ENCODE results near the gene SEPTIN1.
"Not testable (repeated sequence)": the region's sequence is repeated elsewhere in the genome, so short reads cannot be mapped to it uniquely, and the experiment has no call there.

The SEPTIN1 gene

DNA sequence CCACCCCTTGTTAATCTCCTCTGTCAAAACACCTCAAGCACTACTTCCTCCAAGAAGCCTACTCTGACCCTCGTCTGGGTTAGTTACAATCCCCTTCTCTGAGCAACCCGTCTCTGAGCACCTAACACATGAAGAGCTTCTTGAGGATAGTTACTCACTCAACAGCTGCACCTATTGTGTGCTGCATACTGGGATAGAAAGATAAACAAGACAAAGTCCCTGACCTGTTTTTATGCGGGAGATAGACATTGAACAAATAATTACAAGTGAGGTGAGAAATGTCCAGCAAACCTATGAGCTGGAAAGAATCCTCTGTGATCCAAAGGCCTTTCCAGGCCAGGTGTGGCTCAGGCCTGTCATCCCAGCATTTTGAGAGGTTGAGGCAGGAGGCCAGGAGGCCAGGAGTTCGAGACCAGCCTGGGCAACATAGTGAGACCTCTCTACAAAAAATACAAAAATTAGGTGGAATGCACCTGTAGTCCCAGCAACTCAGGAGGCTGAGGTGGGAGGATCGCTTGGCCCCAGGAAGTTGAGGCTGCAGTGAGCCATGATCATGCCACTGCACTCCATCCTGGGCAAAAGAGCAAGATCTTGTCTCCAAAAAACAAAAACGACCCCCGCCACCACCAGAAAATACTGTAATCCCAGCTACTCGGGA lies 19.5 kb upstream of the SEPTIN1 start:
- DNase-seq = no peak

- no peak for DNase-seq
Observed at GRCh38 chr16:30399435-30400186, 17.2 kb upstream of the SEPTIN1 start.

DNA sequence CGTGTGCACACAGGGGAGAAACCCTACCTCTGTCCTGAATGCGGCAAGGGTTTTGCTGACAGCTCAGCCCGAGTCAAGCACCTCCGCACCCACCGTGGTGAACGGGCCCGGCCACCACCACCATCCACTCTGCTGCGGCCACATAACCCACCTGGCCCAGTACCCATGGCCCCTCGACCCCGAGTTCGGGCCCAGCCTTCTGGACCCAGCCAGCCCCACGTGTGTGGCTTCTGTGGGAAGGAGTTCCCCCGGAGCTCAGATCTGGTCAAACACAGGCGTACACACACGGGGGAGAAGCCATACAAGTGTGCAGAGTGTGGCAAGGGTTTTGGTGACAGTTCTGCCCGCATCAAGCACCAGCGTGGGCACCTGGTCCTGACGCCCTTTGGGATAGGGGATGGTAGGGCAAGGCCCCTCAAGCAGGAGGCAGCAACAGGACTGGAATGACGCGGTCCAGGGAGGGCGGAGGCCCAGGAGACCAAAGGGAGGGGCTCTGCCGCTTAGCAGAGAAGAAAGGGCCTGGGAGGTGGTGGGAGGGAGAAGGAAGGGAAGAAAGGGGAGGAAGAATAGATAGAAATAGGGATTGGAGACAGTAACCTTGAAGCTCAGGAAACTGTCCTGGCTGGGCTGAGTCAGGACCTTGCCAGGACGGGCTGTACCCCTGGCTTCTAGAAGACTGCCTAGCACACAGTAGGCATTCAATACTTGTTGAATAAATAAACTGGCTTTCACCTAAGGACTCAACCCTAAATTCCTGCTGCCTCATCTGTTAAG lies 16.5 kb upstream of the SEPTIN1 start:
- no peak for DNase-seq

DNA sequence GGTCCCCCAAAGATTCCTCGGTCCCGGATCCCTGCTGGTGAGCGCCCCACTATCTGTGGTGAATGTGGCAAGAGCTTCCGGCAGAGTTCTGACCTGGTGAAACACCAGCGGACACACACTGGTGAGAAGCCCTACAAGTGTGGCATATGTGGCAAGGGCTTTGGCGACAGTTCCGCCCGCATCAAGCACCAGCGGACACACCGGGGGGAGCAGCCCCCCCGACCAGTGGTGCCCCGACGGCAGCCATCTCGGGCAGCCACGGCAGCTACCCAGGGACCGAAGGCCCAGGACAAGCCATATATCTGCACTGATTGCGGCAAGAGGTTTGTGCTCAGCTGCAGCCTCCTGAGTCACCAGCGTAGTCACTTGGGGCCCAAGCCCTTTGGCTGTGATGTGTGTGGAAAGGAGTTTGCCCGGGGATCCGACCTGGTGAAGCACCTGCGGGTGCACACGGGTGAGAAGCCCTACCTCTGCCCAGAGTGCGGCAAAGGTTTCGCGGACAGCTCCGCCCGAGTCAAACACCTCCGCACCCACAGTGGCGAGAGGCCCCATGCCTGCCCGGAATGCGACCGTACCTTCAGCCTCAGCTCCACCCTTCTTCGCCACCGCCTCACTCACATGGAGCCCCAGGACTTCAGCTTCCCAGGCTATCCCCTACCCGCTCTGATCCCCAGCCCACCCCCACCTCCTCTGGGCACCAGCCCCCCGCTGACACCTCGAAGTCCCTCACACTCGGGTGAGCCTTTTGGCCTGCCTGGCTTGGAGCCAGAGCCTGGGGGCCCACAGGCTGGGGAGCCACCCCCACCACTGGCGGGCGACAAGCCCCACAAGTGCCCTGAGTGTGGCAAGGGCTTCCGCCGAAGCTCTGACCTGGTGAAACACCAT lies 15.7 kb upstream of the SEPTIN1 start:
- no peak for DNase-seq

GRCh38 chr16:30397056-30397455 lies 14.7 kb upstream of the SEPTIN1 start:
- DNase-seq = no peak

GRCh38 chr16:30396627-30397026 lies 14.3 kb upstream of the SEPTIN1 start:
- DNase-seq = not testable (repeated sequence)

GRCh38 chr16:30395992-30396585 lies 13.7 kb upstream of the SEPTIN1 start:
- DNase-seq = no peak

- peak; percentile 65 for DNase-seq
Observed at GRCh38 chr16:30395155-30395991, 13.0 kb upstream of the SEPTIN1 start, which contains the start of gene ZNF48. TSS of gene ZNF48 (plus strand) at chr16:30395420. CDS start at chr16:30395795, 375 bp downstream.

GRCh38 chr16:30394592-30395154 lies 12.3 kb upstream of the SEPTIN1 start:
- no peak for DNase-seq

- DNase-seq = no peak
Observed at GRCh38 chr16:30383521-30383920, 1.2 kb upstream of the SEPTIN1 start.

- DNase-seq = peak; percentile 54
Observed at GRCh38 chr16:30381291-30382041, 895 bp downstream of the SEPTIN1 start.

- DNase-seq = no peak
Observed at GRCh38 chr16:30380803-30381208, 1.6 kb downstream of the SEPTIN1 start.

GRCh38 chr16:30380072-30380802 lies 2.1 kb downstream of the SEPTIN1 start:
- no peak for DNase-seq

- DNase-seq = no peak
Observed at GRCh38 chr16:30379158-30379783, 3.1 kb downstream of the SEPTIN1 start.

DNA sequence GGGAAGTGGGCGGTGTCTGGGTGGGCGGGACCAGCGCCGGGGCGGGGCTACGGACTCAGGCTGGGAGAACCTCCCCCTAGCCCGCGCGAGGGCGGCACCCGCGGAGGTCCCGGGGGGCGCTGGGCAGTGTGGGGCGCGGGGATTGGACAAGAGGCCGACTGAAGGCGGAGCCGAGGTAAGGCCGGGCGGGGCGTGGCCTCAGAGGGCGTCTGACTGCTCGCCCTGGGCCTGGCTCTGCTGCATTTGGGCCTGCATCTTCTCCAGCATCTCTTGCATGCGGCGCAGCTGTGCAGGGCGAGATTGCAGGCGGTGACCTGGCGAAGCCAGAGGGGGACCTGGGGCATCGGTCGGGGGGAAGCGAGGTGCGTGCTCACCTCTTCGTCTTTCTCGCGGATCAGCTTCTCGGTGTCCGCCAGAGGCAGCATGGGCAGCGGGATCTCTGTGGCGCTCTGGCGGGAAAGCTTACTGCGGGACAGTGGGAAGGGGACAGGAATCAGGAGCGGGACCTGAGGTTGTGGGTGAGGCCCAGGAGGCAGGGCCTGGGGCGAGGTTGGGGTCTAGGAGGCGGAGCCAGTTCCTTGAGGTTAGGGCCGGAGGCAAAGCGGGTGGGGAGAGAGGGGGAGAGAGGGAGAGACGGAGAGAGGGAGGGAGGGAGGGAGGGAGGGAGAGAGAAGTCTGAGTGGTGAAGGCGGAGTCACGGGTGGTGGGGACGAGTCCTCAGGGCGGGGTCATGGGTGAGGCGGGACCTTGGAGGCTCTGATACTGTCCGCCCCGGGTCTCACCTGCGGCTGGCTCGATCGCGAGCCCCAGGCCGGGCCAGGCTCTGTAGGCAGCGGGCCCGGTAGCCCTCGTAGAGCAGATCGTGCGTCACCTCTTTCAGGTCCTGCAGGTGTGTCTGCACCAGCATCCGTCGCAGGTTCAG lies 3.9 kb downstream of the SEPTIN1 start:
- peak; percentile 96 for DNase-seq

DNA sequence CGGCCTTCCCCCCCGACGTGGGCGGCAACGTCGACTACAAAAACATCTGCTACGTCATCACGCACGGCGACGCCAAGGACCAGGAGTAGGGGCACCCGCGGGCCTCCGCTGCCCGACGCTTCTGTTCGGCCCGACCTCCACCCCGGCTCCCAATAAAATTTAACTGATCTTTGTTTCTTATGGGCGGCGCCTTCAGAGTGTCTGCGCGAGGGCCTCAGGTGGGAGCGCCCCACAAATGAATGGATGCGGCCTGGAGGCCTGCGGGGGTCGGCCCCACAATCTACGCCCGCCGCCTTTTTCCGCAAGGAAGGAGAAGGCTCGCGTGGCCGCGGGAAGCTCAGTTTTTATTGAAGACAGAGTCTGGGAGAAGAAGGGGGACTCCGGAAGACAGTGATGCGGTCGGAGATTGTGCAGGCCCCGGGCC lies 4.5 kb downstream of the SEPTIN1 start:
- peak; percentile 83 for DNase-seq

DNA sequence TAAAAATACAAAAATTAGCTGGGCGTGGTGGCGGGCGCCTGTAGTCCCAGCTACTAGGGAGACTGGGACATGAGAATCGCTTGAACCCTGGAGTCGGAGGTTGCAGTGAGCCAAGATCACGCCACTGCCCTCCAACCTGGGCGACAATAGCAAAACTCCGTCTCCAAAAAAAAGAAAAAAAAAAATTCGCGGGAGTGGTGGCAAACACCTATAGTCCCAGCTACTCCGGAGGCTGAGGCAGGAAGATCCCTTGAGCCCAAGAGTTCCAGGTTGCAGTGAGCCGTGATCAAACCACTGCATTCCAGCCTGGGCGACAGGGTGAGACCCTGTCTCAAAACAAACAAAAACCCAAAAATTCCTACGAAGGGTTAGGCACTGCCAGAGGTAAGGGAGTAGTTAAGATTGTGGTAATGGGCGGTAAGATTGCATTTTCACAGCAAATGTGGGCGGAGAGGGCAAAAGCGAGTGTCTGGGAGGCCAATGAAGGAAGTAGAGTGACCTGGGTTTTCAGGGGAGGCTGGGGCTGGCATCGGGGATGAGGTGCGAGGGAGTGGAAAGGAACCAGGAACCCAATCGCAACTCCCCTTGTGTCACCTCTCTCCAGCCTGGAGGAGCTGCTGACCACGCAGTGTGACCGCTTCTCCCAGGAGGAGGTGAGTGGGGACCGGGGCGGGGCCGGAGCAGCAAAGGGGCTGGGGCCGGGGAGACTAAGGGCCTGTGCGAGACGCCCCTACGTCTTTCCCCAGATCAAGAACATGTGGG lies 5.1 kb downstream of the SEPTIN1 start:
- DNase-seq = no peak

Data from activated CD4-positive, CD25-positive, alpha-beta regulatory T cell treated with anti-CD3 and anti-CD28 coated beads, Interleukin-2, amount 50 U/mL, for 72 hours (primary cell).